CD4-positive, alpha-beta T cell treated with Interleukin-10 for 1 hour (primary cell): ENCODE measurements around the gene BCL10.

Source experiments
- DNase-seq: peaks from one replicate; pipeline ENCODE4 v3.0.0-alpha.2; 2020

Gene BCL10

GRCh38 chr1:85276215-85276977 lies at the start of gene BCL10:
Gene BCL10 (minus strand): TSS chr1:85276632. CDS start chr1:85276352, 280 bp downstream.
- DNase-seq = peak; percentile 98

DNA sequence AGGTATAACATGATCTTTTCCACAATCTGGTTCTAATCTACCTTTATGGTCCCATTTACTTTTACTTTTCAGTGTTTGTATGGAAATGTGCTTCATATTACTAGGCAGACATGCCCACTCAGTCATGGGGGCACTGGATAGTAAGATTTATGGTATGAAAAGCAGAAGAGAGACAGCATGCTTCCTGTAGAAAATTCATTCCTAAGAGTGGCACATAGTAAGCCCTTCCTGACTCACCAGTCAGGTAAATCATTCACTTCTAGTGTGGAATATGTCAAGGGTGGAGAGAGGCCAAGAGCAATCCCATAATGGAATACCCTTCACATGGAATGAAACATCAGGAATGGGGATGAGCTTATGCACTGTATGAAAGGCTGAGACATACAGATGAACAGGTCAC lies 49.5 kb upstream of the BCL10 start:
- DNase-seq = no peak

- DNase-seq = no peak
Observed at GRCh38 chr1:85323770-85324169, 47.3 kb upstream of the BCL10 start.

DNA sequence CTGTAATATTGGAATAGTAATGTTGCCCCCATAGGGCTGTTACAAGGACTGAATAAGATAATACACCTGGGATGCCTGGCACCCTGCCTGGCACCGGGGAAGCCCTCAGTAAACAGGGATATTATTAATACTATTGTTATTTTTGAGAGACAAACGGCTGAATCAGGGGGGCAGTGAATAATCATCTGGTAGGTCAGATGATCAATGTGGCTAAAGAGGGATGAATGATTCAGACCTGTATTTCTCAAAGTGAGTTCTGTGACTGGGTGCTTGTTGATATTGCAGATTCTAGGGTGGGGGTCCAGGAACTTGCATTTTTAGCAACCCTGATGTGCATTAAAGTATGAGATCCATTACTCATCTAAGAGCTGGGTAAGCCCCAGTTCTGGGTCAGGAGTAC lies 46.2 kb upstream of the BCL10 start:
- no peak for DNase-seq

GRCh38 chr1:85321237-85321964 lies 45.0 kb upstream of the BCL10 start:
- DNase-seq = no peak

DNA sequence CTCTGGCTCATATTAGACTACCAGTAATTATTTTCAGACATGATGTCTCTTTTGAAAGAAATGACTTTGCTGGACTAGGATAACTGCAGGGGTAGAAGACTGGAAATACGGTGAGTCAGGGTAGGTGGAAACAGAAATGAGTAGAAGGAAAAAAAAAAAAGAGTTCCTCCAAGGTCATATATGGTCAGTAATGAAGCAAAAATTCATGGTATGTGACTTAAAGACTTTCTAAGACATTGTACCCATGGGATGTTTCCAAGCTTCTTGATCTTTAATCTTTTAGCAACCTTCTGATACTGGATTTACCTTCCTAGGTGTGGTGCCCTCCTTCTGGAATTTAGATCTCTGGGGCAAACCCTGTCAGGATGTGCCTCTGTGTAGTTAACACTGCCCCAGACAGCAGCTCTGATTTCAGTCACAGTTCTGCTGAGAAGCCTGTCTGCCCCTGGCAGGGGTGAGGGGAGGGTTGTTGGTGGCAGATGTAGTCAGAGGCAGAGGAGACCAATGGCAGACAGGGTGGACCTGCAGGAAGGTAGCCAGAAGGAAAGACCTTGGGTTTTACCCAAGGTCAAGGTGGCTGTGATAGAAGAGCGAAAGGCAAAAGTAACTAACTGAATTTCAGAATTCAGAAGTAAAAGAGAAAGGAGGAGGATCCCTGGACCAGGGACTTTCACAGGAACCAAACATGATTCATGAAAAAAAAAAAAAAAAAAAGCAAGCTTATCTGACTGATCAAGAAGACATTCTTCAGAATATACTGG lies 44.1 kb upstream of the BCL10 start:
- no peak for DNase-seq

DNA sequence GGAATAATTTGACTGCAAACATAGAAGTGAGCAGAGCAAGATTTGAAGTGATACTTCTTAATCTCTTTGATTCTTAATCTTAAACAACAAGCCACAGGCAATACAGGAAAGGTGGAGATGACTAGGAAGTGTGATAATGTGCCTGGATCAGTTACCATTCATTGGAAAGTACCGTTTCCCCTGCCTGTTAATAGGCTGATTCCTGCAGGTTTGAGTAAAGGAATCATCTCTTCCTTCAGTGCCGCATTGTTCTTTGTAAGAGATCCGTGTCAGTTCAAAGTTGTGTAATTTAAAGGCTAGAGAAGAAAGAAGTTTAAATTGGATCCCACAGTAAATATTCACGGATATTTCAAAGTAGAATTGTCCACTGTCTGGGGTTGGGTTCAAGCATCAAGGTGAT lies 43.5 kb upstream of the BCL10 start:
- DNase-seq = no peak

DNA sequence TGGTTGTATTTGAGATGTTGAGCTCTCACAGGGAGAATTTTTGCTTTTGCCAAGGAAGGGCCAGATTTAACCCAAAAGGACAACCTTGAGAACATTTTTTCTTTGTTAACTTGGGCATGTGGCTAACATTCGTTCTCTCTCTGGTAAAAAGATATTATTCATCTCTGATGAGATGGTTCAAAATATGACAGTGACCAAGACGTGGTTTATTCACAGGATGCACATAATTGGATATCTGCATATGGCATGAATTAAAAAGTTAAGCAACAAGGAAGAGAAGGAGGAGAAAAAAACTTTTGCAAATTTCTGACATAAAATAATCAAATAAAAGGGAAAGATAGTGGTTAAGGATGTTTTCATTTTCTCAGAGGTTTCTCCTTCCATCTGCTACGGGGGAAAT lies 43.1 kb upstream of the BCL10 start:
- DNase-seq = no peak

DNA sequence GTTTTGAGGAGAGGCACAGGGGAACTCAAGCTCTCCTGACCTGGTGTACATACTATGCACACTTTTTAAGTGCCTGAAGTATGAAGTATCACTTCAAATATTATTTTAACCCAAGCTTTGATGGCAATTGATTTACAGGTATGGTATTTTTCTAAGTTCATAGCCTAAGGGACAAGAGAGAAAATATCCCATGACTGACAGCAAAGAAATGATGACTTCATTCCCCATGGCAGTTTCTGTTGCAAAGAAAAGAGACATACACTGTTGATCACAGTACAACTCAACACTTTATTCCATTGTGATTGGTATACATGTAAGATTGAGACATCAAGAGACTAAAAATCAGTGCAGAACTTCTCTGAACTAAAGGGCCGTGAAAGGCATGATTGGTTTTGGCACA lies 41.8 kb upstream of the BCL10 start:
- DNase-seq = no peak

DNA sequence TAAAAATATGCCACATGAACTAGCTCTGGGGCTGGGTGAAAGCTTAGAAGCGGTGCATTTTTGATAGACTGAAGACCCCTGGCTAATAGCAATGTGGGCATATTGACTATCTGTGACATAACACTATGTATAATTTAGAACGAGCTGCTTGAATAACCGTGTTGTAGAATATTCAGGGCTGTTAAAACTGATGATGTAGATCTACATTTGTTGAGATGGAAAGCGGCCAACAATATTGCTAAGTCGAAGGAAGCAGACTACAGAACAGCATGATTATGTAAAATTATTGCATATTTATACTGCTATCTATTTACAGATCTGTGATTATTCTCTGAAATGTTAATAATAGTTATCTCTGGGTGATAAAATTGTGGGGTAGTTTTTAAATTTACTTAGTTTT lies 41.1 kb upstream of the BCL10 start:
- DNase-seq = no peak

- DNase-seq = no peak
Observed at GRCh38 chr1:85316321-85316720, 39.9 kb upstream of the BCL10 start.

DNA sequence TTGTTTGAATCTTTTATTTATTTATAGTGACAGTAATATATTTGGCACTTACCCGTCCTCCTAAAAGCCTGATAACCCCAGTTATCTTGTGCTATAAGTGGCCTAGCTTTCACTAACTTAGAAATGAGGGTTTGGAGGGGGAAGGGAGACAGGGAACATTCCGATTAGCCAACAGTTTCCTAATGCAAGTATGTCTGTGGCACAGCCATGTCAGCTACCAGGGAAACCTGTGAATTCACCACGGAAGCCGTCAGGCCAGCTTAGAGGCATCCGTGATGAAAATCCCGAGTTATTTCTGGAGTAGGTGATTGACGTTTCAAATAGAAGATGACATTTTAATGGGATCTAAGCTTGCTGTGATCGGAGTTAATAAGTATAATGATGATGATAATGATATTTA lies 39.4 kb upstream of the BCL10 start:
- no peak for DNase-seq

DNA sequence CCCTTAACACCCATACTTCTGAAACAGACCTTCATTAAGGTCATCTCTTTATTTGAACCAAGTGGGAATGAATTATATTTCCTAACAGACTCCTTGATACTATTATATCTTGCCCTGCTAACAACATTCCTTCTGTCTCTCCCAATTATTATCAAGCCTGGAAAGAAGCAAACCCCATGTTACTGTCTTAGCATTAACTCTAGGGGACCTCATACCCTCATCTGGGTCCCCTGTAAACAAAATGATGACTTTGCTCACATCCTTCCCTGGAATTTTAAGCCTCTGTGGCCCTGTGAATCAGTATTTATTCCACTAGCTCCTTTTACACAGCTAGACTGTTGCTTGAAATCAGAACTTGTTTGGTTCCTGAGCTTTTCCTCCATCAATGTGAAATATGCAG lies 38.3 kb upstream of the BCL10 start:
- no peak for DNase-seq

DNA sequence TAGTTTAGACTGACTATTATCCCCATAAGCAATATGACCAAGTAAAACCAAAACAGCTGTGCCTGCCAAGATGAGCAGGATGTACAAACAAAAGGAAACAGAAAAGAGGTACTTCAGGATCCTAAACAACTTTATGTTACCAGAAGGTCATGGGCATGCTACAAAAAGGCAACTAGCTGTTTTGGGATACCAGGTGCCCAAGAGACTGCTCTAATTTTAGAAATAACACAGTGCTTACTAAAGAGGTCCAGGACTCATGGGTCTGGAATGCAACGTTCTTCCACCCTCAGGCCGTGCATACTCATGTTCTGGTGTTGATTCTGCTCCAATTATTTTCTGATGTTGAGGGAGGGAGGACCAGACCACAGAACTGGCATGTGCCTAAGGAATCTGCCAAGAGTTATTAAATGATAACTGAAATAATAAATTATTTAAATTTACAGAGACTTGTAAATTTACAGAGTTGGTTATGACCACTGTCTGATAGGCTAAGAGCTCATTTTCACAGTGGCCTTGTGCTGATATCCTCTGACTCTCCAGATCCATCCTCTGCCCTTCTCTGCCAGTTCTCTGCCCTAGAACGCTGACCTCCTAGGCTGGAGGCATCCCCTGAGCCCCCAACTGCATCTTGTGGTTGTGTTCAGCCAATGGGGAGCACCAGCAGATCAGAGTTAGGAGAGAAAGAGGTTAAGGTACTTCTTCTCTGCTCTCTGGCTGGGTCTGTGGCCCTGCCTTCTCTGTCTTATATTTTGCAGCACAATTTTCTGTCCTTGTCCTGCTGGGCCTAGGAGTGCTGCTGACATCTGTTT lies 37.7 kb upstream of the BCL10 start:
- no peak for DNase-seq

DNA sequence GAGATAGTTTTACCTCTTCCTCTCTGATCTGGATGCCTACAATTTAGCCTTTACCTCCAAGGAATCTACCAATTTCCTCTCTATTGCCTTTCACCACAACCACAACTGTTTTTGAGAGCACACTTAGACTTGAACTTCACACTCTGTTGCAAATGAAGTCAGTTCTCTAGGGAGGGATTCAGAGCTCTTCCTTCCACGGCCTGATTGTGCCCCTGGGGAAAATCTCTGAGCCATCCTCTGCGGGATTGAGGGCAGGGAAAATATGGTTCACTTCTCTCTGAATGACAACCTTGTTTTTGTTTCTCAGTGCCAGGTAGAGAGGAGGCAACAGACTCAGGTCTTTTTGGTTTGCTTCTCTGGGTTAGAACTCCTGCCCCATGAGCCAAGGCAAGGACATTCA lies 35.4 kb upstream of the BCL10 start:
- no peak for DNase-seq

DNA sequence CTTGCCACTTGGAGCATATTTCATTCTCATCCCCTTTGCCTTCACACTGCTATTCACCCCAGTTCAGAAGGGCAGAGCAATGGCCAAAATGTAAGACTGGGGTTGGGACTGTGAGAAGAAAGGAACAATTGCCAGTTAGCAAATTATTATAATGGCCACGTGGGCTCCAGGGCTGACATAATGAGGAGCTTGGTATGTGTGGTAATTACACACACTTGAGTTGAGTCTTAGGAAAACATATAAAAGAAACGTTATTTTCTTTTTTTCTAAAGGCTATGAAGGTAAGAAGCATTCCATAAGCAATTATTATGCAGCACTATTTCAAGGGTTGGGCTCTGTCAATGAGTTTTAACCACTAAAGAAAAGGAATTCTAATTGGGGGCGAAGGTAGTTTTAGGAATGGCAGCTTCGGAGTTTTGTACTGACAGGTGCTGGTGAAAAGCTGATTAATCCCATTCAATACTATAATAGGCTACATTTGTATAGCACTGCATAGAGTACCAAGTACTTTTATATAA lies 32.5 kb upstream of the BCL10 start:
- no peak for DNase-seq

DNA sequence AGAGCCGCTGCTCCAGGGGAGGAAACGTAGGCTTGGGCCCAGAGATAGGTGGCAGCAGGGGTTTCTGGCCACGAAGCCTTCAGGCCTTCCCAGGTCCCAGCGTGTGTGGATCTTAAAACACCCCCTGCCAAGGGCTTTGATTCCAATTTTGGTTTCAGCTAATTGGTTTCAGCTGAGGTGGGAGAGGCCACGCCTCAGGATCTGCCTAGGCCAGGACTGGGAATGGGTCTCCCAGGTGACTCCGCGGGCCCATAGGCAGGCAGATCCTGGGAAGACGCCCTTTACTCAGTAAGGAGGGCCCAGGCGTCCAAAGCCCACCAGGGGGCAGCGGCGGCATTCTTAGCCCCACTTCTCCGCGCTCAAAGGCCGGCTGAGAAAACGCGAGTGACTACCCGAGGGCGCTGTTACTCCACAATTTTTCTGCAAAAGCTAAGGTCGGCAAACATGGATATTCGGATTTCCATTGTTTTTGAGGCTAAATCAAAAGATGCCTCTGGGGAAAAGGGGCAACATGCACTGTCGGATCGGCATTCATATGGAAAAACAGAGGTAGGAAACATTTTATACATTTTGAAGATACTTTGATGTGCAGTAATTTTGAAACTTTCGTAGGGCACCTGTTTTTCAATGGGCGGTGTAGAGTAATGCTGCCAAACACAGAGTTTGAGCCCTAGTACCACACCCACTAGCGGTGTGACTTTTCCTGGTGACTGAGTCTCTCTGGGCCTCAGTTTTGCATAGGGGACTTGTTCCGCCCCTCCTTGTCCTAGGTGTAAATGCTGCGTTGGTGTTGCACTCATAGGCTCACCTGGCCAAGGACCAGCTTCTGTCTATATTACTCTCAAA lies 31.8 kb upstream of the BCL10 start:
- DNase-seq = peak; percentile 52

DNA sequence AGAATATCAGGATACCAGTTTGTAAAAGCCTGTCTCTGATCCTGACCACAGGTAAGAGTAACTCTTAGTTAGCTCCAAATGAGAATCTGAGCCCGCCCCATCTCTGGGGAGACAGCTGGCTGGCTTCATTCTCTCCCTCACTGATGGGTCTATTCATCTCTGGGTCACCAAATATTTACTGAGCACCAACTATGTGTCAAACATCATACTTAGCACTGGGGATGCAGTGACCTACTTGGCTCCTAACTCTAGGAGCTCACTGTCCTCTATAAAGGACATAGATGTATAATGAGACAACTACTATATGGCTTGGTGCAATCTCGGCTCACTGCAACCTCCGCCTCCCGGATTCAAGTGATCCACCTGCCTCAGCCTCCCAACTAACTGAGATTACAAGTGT lies 29.8 kb upstream of the BCL10 start:
- no peak for DNase-seq

GRCh38 chr1:85303440-85304162 lies 27.2 kb upstream of the BCL10 start:
- no peak for DNase-seq

DNA sequence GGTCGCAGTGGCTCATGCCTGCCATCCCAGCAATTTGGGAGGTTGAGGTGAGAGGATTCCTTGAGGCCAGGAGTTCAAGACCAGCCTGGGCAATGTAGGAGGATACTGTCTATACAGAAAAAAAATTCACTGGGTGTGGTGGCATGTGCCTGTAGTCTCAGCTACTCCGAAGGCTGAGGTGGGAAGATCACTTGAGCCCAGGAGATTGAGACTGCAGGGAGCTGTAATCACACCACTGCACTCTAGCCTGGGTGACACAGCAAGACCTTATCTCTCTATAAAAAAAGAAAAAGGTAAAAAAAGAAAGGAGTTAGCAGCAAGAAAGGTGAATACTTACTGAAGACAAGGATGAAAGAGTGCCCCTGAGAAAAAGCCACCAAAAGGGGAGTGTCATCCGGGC lies 23.7 kb upstream of the BCL10 start:
- no peak for DNase-seq
